GM21576 (cell line): ENCODE measurements around the gene SLC35E2B.
"Not testable (repeated sequence)": the region's sequence is repeated elsewhere in the genome, so short reads cannot be mapped to it uniquely, and the experiment has no call there.

ENCODE experiments used
- ATAC-seq: cut with Tn5 transposase; IDR thresholded peaks from one replicate; pipeline ENCODE4 v1.9.1; 2021; ENCODE audit warnings: mild to moderate bottlenecking, moderate library complexity; ENCODE audit not compliant: unreplicated experiment

Gene SLC35E2B

DNA sequence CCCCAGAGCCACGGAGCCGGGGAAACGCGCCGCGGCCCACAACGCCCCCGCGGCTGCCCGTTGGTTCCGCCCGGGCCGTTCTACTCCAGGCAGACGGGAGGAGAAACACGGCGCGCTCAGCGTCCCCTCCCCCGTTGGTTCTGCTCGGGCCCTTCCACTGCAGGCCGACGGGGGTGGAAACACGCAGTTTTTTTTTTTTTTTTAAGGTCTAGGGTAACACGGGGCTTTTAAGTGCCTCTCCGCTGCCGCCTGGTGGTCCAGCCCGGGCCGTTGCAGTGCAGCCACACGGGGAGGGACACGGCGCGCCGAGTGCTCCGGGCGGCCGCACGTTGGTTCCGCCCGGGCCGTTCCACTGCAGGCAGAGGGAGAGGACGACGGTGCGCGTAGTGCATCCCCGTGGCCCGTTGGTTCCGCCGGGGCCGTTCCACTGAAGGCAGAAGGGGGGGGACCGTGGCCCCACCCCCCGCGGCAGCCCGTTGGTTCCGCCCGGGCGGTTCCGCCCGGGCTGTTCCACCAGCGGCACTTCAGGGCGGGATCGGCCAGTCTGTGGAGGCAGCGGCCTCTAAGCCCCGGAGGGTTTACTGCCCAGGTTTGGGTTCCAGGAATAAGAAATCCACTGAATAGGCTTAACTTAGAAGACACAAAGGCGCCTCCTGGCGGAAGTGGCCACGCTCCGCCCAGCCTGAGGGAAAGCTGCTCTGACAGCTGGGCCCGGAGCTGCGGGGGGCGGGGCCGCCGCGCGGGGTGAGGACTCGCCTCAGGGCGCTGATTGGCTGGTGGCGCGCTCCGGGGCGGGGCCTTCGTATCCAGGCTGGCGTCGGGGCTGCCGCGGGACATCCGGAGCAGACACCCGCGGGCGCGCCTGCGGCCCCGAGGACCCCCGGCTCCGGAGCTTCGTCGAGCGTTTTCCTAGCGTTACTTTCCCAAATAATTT lies at the start of gene SLC35E2B:
TSS of gene SLC35E2B (minus strand) at position 82 of the 934 bp plus-strand sequence. CDS start 16,096 bp downstream, outside the sequence.
- peak; percentile 73 for ATAC-seq

DNA sequence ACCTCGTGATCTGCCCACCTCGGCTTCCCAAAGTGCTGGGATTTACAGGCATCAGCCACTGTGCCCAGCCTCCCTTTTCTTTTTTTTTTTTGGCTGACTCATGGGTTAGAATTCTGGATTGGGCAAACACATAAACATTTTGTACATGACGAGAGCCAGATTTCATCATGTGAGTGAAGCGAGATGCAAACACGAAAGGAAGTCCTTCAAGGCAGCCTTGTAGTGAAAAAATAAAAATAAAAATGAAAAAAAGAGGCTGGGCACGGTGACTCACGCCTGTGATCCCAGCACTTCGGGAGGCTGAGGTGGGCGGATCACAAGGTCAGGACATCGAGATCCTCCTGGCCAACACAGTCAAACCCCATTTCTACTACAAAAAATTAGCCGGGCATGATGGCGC lies 48.4 kb upstream of the SLC35E2B start:
- ATAC-seq: not testable (repeated sequence)

DNA sequence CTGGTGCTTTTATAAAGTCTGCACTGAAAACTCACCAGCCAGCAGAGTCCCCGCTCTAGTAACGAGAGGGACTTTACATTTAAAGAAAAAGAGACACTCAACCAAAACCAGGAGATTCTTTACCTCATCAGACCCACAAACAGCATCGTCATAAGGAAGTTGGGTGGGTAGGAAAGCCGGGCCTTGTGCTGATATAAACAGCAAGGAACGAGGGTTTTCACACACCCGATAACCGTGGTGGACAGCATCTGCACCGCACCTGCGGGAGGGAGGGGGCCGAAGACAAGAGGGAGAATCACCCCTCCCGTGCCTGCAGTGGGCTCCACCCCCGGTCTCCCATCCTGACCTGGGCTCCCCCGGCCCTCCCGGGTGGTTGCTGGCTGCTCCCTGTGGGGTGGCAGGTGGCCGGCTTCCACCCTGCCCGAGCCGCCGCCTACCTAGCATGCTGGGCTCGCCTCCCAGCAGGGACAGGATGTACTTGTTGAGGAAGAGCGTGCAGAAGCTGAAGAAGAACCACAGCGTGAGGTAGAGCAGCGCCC lies 46.3 kb upstream of the SLC35E2B start:
- not testable (repeated sequence) for ATAC-seq

DNA sequence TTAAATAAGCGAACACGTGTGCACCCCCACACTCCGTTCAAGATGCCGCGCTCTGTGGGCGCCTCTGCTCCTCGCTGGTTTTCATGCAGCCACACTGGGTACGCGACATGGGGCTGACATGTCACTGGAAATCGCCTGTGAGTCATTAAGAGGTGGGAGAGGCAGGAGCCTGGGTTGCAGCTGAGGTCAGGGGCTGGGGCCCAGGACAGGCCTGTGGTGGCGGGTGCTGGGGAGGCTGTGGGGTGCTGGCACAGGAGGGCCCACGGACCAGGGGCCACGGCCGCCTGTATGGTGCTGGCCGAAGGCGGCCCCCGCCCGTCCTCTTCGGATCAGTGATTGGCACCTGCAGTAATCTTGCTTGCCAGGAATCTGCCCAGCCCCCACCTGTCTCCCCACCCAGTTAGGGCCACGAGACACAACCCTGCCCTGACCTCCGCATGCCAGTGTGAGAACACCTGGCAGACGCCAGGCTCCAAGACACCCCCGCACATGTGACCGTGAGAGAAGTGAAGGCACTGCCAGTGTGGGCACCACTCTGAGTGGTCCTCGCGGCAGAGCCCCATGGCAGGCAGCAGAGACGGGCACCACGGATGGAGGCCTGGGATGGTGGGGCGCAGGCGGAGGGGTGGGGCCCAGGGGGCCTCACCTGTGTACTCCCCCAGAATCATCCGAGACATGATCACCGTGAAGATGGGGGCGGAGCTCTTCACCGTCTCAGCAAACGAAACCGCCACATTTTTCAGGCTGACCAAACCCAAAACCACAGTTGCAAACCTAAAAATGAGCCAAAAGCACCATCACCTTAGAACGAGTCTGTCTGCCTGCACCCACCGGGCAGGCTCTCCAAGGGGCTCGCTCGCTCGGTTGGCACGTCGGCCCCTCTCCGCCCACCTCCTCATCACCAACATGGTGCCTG lies 45.3 kb upstream of the SLC35E2B start:
- not testable (repeated sequence) for ATAC-seq

DNA sequence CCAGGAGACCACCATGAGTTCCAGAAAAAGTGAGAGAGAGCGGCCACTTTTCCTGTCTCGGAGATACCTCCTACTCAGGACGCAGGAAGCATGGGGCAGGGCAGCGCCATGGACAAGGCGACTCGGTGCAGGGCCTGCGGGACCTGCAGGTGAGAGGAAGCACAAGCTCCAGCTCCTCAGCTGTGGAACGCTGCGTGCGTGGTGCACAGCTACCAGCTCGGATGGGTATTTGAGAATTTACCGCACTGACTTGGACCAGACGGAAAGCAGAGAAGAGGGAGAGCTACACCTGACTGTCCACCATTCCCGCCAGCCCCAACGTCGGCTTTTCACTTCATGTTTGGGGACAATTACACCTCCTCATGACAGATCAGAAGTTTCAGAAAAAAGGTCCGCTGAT lies 39.8 kb upstream of the SLC35E2B start:
- ATAC-seq: no peak

DNA sequence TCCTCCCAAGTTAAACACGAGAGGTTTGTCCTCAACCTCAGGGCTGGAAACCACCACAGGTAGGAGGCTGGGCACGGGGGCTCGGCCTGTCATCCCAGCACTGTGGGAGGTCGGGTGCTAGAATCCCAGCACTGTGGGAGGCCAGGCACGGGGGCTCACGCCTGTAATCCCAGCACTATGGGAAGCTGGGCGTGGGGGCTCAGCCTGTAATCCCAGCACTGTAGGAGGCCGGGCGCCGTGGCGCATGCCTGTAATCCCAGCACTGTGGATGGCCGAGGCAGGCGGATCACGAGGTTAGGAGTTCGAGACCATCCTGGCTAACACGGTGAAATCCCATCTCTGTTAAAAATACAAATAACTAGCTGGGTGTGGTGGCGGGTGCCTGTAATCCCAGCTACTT lies 38.3 kb upstream of the SLC35E2B start:
- ATAC-seq: no peak

DNA sequence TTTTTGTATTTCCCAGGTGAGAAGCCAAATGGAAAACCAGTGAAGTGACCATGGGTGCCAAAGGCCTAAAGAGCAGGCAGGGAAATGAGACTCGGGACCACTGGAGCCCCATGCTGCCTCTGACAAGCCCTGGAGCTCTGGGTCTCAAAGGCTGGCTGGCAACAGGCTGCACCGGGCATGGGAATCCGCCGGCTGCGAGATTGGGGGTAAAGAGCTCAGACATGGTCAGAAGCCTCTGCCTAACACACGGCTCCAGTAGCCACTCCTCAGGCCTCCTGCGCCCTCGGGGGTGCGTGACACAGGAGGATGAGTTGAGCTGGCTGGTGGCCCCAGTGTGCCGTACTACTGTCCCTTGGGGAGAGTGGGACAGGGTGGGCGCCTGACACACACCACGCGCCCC lies 37.6 kb upstream of the SLC35E2B start:
- not testable (repeated sequence) for ATAC-seq

DNA sequence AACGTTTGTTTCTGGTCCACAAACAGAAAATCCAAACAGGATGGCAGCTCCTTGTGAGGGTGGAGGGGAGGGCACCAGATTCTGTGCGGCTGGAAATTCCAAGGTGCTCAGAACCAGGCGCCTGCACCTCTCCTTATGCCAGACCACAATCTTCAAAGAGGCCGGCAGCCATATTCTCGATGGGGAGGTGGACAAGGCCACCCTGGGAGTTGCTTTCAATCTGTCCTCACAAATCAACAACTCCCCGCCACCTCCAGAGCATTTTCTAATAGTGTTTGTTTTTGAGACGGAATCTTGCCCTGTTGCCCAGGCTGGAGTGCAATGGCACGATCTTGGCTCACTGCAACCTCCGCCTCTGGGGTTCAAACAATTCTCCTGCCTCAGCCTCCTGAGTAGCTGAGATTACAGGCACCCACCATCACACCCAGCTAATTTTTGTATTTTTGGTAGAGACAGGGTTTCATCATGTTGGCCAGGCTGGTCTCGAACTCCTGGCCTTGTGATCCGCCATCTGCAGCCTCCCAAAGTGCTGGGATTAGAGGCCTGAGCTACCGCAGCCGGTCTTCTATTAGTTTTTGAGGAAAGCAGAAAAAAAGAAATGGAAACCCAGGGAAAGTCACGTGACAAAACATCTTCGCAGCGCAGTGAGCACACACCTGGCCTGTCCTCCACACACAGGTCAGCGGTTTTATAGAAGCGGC lies 36.7 kb upstream of the SLC35E2B start:
- ATAC-seq: not testable (repeated sequence)

DNA sequence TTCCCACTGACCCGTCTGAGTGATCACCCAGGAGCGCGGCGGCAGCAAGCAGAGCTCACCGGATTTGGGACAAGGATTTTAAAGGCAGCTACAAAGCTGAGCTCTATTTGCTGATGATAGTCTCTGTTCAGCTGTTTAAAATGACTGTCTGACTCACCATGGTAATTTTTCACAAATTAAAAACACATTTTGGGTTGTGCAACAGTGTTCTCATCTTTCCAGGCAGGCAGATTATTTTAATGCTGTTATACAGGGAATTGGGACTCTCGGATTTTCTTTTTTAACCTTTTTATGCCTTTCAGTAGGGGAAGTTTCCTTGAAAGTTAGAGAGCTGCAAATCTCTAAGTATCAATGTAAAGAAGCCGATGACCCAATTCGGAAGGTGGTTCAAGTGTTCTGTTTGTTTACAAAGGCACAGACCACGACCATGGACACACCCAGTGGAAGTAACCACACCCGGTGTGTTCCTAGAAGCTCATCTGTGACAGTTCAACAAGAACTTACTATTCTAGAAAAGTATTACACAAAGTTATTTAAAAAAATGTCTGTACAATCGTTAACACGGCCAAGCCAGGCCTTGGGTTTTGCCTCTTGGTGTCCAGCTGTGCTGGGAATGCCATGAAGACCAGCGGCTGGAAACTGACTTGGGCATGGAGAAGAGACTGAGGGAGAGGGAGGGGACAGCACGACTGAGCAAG lies 35.9 kb upstream of the SLC35E2B start:
- not testable (repeated sequence) for ATAC-seq

DNA sequence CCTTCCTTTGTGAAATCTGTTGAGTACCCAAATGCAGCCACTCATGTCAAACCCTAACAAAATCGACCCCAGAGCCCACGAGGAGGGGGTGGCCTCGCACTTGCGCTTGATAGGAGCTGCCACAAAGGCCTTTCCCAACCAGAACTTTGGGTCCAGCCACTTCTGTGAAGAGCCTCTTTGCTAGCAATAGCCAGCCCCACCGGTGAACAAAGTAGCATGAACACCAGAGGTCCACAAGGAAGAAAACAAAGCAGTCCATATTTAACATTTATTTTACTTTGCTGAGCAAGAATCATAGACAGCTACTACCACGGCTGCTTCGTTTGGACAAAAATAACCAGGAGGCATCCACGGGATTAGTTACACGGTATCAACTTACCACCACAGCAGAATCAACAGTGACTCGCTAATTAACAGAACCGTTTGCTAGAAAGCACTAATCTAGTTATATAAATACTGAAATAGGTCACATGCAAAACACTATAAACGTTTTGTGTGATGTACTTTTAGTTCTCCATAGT lies 34.6 kb upstream of the SLC35E2B start:
- not testable (repeated sequence) for ATAC-seq

DNA sequence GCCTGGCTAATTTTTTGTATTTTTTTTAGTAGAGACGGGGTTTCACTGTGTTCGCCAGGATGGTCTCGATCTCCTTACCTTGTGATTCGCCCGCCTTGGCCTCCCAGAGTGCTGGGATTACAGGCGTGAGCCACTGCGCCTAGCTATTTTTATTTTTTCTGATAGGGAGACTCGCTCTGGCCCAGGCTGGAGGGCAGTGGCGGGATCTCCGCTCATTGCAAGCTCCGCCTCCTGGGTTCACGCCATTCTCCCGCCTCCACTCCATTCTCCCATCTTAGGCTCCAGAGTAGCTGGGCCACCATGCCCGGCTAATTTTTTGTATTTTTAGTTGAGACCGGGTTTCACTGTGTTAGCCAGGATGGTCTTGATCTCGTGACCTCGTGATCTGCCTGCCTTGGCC lies 33.5 kb upstream of the SLC35E2B start:
- not testable (repeated sequence) for ATAC-seq

DNA sequence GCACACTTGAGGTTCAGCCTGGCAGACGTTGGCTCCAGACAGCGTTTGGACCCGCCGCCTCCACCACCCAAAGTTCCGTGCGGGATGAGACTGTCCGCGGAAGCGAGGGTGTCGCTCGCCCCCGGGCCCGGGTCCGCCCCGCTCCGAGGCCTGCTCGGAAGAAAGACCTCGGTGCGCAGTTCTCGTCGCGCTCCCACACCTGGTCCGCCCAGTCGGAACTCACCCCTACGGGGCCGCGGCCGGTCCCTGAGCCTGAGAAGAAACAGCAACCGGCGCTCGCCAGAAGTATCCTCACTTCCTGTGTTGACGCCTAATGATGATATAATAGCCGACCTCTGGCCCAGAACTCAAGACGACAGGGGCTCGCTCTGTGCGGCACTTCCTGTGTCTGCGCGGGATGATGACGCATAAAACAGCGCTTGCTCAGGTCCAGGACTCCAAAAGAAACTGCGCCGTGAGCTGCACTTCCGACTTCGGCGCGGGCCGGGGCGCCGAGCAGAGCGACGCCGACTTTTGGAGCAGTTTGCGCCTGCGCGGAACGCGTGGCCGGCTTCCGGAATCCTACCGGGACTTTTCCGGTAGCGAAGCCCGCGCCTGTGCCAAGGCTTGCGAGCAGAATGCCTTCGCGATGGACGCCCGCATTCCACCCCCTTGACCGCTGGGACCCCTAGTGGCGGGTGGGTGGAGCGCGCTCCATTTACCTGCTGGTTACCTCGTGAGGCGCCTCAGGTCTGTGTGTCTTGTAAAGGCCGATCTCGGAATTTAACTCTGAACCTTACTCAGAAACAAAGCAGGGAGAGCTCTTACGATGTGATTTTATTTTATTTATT lies 31.7 kb upstream of the SLC35E2B start, which contains the start of gene CDK11A:
TSS of gene CDK11A (minus strand) at position 323 of the 830 bp plus-strand sequence. CDS start 1,539 bp downstream, outside the sequence.
- peak; percentile 89 for ATAC-seq

DNA sequence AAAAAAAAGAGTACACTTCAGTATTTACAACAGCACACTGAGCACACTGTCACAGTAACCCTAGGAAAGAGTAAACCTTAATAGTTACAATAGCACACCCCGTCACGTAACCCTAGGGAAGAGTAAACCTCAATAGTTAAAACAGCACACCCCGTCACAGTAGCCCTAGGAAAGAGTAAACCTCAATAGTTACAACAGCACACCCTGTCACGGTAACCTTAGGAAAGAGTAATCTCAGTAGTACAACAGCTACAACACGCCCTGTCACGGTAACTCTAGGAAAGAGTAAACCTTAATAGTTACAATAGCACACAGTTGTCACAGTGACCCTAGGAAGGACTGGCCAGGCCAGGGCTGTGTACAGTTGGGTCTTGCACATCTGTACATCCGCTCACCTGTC lies 28.6 kb upstream of the SLC35E2B start:
- ATAC-seq: no peak

DNA sequence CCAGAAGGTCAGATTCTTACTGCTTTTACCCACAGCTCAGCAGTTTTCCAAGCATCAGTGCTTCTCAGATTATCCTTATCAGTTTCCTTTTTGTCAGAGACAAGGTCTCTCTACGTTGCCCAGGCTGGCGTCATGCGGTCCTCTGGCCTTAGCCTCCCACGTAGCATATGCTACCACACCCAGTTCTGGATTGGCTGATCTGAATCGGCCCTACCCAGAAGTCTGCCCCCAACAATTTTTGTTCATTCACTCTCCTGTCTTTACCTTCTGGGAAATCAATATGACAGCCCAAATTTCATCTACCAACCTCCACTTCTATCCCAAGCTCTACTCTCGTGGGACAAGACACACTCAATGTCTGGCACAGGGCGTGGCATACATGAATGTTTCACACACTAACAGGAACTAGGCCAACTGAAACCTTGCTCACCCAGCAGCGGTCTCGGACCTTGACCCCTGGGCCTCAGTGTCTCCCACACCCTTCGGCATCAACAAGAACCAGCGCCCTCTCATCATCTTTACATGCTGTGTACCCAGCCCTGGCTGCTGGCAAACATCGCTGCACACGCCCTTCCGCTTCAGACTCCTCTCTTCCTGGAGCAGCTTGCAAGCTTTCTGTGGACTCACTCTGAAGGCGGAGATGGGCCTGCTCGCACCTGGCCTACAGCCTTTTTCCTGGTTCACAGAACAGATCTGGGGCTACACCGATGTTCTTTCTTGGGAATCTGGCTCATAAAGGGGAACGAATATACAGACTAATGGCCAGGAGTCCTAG lies 22.7 kb upstream of the SLC35E2B start:
- ATAC-seq: not testable (repeated sequence)

DNA sequence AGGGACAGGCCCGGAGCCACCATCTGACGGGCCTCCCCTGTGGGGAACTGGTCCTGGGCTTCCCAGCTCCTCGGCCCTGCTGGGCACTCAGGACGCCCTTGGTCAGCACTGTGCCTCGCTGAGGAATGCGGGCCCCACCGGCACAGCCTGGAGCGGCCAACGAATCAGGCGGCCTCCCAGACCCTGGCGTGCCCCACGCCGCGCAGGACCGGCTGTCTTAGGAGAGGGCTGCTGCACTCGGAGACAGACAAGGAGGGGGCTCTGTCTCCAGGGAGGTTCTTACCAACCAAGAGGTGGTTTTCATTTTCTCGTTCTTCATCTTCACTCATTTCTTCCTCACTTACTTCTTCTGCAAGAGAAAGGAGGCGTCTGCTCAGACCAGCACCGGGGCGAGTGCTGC lies 15.3 kb upstream of the SLC35E2B start:
- not testable (repeated sequence) for ATAC-seq

DNA sequence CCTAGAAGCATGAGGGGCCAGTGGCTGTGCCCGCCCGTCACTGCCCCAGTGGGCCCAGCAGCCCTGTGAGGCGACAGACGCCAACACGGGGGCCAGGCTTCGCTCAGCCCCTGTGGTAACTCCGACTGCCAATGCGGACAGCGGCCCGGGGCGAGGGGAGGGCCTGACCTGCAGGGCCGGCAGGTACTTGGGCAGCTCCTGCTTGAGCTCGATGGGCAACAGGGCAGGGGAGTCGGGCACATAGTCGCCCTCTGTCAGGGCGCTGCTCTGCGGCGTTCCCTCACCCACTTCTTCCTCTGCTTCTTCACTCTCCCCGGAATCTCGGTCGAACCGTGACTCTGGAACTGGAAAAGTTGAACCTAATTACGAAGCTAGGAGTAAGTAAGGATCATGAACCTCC lies 14.6 kb upstream of the SLC35E2B start:
- ATAC-seq: not testable (repeated sequence)

DNA sequence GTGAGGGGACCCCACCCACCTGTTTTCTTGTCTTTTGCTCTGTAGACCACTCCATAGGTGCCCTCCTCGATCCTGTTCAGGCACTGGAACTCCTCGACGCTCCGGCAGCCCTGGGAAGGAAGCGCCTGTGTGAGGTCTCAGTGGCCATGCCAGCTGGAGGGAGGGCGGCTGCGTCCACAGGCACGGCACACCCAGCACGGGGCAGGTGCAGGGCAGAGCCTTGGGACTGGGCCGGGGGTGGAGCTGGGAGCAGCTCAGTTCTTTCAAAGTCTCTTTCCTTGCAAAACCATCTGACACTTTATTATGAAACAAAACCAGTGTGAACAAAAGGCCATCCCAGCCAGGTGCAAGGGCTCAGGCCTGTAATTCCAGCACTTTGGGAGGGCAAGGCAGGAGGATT lies 13.0 kb upstream of the SLC35E2B start:
- ATAC-seq: not testable (repeated sequence)
